HS-27A (cell line): ENCODE measurements around the gene ABHD17C.
A peak's percentile ranks its signal among the peaks of the same experiment; 100 is the strongest.
"Not testable (repeated sequence)": the region's sequence is repeated elsewhere in the genome, so short reads cannot be mapped to it uniquely, and the experiment has no call there.

Source experiments
- DNase-seq: peaks from one replicate; pipeline ENCODE4 v3.0.0-alpha.2; 2012; ENCODE audit warnings: low read depth, missing footprints

ABHD17C gene

DNA sequence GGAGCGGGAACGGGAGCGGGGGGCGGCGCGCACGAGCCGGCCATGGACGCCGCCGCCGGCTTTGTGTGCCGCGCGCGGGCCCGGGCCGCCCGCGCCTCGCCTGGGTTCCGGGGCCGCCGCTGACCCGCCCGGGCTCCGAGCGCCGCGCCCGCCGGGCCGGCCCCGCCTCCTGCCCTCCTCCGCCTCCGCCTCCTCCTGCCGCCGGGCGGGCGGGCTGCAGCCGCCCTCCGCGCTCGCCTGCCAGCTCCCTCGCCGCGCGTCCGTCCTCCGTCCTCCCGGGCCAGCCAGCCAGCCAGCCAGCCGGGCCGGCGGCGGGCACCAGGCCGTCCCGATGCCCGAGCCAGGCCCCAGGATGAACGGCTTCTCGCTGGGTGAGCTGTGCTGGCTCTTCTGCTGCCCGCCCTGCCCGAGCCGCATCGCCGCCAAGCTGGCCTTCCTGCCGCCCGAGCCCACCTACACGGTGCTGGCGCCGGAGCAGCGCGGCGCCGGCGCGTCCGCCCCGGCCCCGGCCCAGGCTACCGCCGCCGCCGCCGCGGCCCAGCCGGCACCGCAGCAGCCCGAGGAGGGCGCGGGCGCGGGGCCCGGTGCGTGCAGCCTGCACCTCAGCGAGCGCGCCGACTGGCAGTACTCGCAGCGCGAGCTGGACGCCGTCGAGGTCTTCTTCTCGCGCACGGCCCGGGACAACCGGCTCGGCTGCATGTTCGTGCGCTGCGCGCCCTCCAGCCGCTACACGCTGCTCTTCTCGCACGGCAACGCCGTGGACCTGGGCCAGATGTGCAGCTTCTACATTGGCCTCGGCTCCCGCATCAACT is at the start of gene ABHD17C:
Gene ABHD17C (plus strand): TSS at position 212 of the 812 bp plus-strand sequence. CDS start 120 bp downstream, at position 332.
- no peak for DNase-seq

GRCh38 chr15:80645494-80646065 is 49.5 kb upstream of the ABHD17C start:
- DNase-seq: no peak

DNA sequence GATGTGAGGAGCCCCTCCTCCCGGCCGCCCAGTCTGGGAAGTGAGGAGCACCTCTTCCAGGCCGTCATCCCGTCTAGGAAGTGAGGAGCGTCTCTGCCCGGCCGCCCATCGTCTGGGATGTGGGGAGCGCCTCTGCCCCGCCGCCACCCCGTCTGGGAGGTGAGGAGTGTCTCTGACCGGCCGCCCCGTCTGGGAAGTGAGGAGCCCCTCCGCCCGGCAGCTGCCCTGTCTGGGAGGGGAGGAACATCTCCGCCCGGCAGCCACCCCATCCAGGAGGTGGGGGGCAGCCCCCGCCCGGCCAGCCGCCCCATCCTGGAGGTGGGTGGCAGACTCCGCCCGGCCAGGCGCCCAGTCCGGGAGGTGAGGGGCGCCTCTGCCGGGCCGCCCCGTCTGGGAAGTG is 47.7 kb upstream of the ABHD17C start:
- DNase-seq: not testable (repeated sequence)

GRCh38 chr15:80654299-80654698 is 40.8 kb upstream of the ABHD17C start:
- DNase-seq: no peak

DNA sequence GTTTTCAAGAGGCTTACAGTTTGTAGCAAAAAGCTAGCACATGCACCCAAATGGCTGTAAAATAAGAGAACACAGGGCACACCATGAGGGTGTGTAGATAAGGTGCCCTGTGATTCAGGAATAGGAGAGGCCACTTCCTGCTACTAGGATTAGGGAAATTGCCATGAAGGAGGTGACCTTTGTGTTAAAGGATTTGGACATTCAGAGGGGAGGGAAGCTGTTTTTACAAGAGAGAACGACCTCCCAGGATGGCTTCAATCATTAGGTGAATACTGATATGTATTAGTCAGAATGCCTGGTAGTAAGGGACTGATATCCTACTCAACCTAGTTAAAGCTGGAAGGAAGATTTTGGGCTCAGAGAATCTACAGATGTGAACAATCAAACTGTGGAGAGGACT is 35.7 kb upstream of the ABHD17C start:
- no peak for DNase-seq

DNA sequence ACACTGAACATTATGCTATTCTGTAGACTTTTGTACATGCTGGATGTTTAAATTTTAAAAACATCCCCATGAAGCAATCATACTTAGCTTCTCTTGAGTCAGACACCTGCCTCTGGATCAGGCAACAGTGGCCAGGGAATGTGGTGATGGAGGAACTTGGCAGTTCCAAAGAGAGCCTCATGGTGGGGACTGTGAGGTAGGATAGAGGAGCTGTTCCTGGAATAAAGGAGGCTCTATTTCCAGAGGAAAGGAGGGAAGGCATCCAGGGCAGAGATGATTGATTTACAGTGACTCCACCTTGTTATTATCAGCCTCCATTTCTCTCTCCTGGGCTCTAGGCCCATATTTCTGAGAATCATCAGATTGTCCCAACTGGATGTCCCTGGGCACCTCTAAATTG is 35.0 kb upstream of the ABHD17C start:
- peak; percentile 34 for DNase-seq

DNA sequence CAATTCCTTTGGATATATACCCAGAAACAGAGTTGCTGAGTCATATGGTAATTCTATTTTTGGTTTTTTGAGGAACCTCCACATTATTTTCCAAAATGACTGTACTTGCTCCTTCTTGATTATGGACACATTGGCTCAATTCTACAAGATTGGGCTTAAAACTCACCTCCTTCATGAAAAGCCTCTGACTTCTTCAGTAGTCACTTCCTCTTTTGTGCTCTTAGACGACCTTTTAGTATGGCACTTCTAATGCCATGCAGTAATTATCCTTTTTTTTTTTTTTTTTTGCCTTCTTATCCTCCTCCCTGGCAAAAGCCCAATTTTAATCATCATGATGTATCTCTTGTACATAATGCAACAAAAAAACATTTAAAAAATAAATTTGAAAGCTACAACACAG is 33.0 kb upstream of the ABHD17C start:
- DNase-seq: no peak

DNA sequence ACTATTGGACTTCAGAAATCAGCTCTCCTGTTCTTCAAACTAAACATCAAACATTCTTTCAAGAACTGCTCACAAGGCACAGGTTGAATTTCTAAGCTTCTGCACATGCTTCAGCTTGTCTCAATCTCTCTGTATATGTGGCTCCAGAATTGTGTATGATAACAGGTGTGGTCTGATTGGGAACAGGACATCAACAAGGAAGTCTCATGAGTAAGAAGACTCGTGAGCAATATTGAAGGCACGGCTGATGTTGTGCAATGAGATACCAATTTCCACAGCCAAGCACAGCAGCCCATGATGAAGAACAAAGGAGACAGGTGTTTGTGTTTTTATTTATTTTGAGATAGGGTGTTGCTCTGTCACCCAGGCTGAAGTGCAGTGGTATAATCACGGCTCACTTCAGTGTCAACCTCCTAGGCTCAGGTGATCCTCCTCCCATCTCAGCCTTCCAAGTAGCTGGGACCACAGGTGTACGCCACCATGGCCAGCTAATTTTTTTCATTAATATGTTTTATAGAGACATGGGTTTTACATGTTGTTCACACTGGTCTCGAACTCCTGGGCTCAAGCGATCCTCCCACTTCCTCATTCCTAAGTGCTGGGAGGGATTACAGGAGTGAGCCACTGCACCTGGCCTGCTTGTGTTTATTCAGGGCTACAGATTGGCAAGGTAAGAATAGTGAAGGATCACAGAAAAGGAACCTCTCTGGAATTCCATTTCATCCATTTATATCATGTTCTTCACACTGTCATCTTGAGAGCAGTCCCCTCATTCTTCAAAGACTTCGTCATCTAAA is 32.2 kb upstream of the ABHD17C start:
- no peak for DNase-seq

DNA sequence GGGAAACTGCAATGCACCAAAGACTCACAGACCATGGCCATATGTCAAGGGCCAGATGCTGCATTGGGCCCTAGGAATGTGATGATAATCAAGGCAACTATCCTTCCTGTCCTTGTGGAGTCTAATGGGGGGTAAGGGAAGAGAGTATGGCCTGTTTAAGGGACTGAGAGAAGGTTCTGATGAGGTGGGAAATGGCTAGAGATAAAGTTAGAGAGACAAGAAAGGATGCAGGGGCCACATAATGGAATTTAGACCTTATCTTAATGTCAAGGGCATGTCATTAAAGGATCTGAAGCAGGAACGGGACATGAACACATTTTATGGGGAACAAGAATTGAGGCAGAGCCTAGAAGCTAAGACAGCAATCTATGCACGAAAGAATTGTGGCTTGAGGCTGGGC is 30.0 kb upstream of the ABHD17C start:
- DNase-seq: no peak

- no peak for DNase-seq
Observed at GRCh38 chr15:80667936-80668335, 27.2 kb upstream of the ABHD17C start.

- no peak for DNase-seq
Observed at GRCh38 chr15:80668546-80669236, 26.4 kb upstream of the ABHD17C start.

DNA sequence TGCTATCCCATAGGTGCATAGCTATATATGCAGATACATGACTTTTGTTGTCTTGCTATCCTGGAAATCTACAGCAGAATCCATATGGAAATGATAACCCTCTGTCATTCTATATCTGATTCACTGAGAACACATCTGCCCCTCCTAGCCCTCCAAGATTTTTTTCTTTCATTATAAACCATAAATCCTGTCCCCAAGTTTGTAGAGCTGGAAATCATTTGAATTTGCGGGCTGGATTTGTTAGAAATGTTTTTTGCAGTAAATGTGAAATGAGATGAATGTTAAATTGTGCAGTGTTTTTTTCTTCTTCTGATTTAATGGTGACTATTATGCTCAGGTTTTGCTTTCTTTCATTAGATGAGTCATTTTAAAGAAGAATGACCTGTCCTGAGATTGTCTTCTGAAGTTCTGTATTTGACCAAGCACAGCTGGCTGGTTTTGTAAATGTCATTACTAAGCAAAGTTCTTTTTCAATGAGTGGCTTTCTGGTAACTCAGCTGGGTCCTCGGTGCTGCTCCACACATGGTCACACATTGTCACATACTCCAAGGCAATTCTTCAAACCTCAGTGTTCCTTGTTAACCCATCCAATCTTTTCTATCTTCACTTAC is 25.3 kb upstream of the ABHD17C start:
- no peak for DNase-seq

DNA sequence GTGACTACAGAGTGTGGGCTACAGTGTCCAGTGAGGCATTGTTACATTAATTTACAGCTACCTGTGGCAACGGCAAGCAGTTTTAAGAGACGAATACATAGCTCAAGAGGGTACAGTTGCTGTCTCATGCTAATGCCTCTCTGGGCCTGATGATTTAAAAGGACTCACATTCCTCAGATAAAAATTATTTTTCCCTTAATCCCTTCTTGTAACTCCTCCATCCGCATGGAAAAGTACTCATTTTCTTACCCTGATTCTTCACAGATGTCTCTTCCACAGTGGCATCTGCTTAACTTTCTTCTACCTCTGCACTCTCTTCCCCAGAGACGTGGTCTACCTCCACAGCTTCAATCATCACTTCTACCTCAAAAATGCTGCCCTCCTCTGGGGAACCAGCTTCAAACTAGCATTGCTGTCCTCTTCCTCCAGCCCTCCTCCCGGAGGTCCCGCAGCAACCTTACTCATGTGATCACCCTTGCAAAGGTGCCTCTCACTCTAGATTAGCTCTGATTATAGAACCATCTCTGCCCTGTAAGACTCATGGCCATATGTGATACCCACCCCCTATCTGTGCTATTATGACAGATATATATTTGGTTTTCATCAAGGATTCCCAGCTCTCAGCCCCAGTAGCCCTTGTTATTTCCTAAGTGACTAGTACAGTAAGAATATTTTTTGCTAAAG is 21.4 kb upstream of the ABHD17C start:
- no peak for DNase-seq

DNA sequence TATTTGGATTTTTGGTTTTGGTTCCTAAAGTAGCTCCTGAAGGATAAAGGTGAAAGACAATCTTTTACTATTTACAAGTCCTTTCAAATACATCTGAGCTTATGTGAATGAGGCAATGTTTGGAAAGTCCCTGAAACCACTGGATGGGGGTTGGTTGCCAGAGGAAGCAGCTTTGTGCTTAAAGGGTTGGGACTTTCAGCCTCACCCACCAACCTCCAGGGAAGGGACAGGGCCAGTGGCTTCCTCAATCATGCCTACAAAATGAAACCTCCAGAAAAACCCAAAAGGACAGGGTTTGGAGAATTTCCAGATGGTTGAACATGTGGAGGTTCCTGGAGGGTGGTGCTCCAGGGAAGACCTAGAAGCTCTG is 20.9 kb upstream of the ABHD17C start:
- no peak for DNase-seq

DNA sequence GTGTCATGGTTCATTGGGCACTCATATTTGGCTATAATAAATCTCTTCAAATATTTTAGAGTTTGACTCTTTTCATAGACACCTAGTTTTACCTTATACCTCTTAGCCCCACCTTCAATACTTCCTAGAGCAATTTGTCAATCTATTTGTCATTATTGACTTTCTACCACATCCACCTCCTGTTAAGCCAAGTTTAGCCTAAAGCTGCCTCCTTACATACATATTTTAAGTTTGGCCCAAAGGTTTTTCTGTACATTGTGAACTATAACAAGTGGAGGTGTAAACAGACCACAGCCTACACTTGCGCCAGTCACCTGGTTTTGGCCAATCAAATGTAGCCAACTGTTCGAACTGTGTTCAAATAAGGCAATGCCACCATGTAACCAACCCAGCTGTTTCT is 18.1 kb upstream of the ABHD17C start:
- DNase-seq: no peak

- no peak for DNase-seq
Observed at GRCh38 chr15:80679167-80679803, 15.8 kb upstream of the ABHD17C start.

GRCh38 chr15:80679804-80680175 is 15.3 kb upstream of the ABHD17C start:
- no peak for DNase-seq

DNA sequence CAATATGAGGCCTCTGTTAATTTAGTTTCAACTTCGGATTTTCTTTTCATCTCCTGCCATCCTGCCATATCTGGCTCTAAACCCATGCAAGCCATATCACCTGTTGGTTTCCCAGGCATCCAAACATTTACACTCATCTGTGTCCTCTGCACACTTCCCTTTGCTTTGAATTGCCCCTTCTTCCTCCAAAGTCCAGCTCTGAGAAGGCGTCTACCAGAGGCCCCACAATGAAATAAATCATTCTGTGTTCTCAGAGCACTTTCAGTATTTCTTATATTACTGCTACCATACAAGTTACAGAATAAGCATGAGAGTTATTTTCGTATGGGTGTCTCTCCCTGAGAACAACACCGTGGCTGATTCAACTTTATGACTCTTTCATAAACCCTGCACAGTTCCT is 12.9 kb upstream of the ABHD17C start:
- DNase-seq: no peak

- DNase-seq: no peak
Observed at GRCh38 chr15:80684697-80685096, 10.4 kb upstream of the ABHD17C start.

- DNase-seq: no peak
Observed at GRCh38 chr15:80685628-80686027, 9.5 kb upstream of the ABHD17C start.

- no peak for DNase-seq
Observed at GRCh38 chr15:80689294-80689693, 5.8 kb upstream of the ABHD17C start.
